Spleen (tissue), 11 donors: ENCODE measurements around the gene SH3GLB2. TPM values are rescaled to one million over a fixed set of nuclear protein-coding genes. Genes with fewer than 3 reads are reported as not detected.

Experiments
- DNase-seq: peaks from one replicate; pipeline ENCODE4 v3.0.0-alpha.2; 2020
- H3K27ac ChIP-seq, 8 donors: fragments of 200-600 bp; sonication (generic) in 7 of 8; 1 replicate in 4 of 8; 2 replicates in 4 of 8; pipeline versions ENCODE4 v1.5.0 to v1.8.0; 2016 to 2021; ENCODE audit warnings: inconsistent platforms in 4 of 8, mild to moderate bottlenecking in 4 of 8, moderate library complexity in 1 of 8
- H3K27me3 ChIP-seq, 7 donors: fragments of 200-600 bp; sonication (generic) in 6 of 7; replicated peaks in 1 of 7; 1 replicate in 4 of 7; 2 replicates in 3 of 7; pipeline versions ENCODE4 v1.5.0 to v1.8.0; 2016 to 2021; ENCODE audit warnings: inconsistent platforms in 3 of 7, mild to moderate bottlenecking in 1 of 7
- H3K36me3 ChIP-seq, 6 donors: fragments of 200-600 bp; sonication (generic) in 5 of 6; 1 replicate in 4 of 6; 2 replicates in 2 of 6; pipeline versions ENCODE4 v1.5.0 to v1.8.0; 2016 to 2021; ENCODE audit warnings: inconsistent platforms in 2 of 6
- H3K4me1 ChIP-seq, 6 donors: fragments of 200-600 bp; sonication (generic) in 5 of 6; 1 replicate in 3 of 6; 2 replicates in 3 of 6; pipeline versions ENCODE4 v1.5.0 to v1.8.0; 2016 to 2021; ENCODE audit warnings: inconsistent platforms in 3 of 6
- H3K4me3 ChIP-seq, 8 donors: fragments of 200-600 bp; sonication (generic) in 7 of 8; 1 replicate in 4 of 8; 2 replicates in 4 of 8; pipeline versions ENCODE4 v1.5.0 to v1.8.0; 2016 to 2021; ENCODE audit warnings: inconsistent platforms in 4 of 8, mild to moderate bottlenecking in 4 of 8, moderate library complexity in 2 of 8
- H3K9me3 ChIP-seq, 8 donors: fragments of 200-600 bp; sonication (generic) in 7 of 8; 1 replicate in 4 of 8; 2 replicates in 4 of 8; pipeline versions ENCODE4 v1.5.0 to v1.8.0; 2016 to 2021; ENCODE audit warnings: inconsistent platforms in 4 of 8
- CTCF ChIP-seq, 11 experiments: fragments of 200-600 bp in 7 of 11; fragments of 450-650 bp in 4 of 11; sonication (generic) in 4 of 11; IDR thresholded peaks in 8 of 11; conservative IDR thresholded peaks in 3 of 11; 1 replicate in 7 of 11; 2 replicates in 4 of 11; pipeline versions ENCODE4 v1.4.0 to v1.8.0; 2016 to 2021; ENCODE audit warnings: antibody characterized with exemption in 11 of 11, inconsistent platforms in 4 of 11, mild to moderate bottlenecking in 1 of 11
- POLR2A ChIP-seq, 3 donors: fragments of 450-650 bp; IDR thresholded peaks; one replicate each; pipeline ENCODE4 v1.5.1; 2017; ENCODE audit warnings: antibody characterized with exemption in 3 of 3, mild to moderate bottlenecking in 1 of 3
- POLR2AphosphoS5 ChIP-seq, 3 donors: sonication (generic); formaldehyde crosslinking; IDR thresholded peaks; one replicate each; pipeline ENCODE4 v1.5.1; 2017; ENCODE audit warnings: antibody characterized with exemption in 3 of 3
- WGBS, 5 donors: extraction: QIAGEN DNeasy Blood & Tissue Kit in 3 of 5; methylation state at CpG; one replicate each; pipeline versions ENCODE4 v1.1.5 to v1.1.7; 2013 to 2018; 5-methylcytosine and 5-hydroxymethylcytosine counted together
- intact Hi-C: fragments of 100-400 bp; cut with DNase I; formaldehyde crosslinking; loops from one replicate; pipeline ENCODE4 v1.15.0; 2023; ENCODE audit warnings: low total_unique reads
- polyA plus RNA-seq, 3 donors: library from polyadenylated mRNA; stranded (reverse); fragments of 200-250 nt; gene quantifications; one replicate each; pipeline ENCODE4 v1.2.1, GENCODE V29; 2013
- total RNA-seq, 7 donors: library from RNA; depleted of rRNA in 3 of 7; stranded (reverse); fragments of >200 nt in 3 of 7; fragmentation: NEBNext Ultra II Directional in 4 of 7; extraction: Animal tissue kit (Norgen Biotek cat#: 25700) in 4 of 7; gene quantifications; one replicate each; pipeline versions ENCODE4 v1.1.0 to v1.2.1, GENCODE V29; 2016 to 2021
- donor health status: healthy with polysubstance abuse.
- donor health status: DM: no; HTN: no; CAD: no; lungs with moderate emphysema.
- donor health status: DM: no; HTN: no; CAD: no.
- donor health status: Bipolar disorder and iron deficiency.
- donor health status: healthy.
- donor health status: DM: no; HTN: no; CAD: no.
- donor health status: DM: yes; HTN: yes; CAD: no.

Gene SH3GLB2
- total and polyA plus RNA-seq, 10 donors = 53.3 to 109 (median 76.5) TPM

DNA sequence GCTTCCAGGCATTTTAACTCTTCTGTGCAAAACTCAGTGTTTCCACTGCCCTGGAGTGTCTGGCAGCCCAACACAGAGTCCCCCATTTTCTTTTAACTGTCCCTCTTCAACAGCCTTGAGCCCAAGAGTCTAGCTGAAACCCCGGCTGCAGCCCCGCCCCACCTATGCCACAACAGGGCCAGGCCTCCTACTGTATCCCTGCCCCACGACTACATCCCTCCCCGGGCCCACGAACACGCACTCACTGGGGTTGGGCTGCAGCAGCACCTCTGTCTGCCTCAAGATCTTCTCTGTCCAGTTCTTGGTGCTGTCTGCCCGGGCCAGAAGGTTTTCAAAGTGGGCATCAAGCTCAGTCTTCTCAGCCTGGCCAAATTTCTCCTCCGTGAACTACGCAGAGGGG is 6.1 kb downstream of the SH3GLB2 start:
- Histone ChIP-seq H3K27me3 (no peaks in the 10 kb centered on the region), H3K4me3 (no peak overlapping the region), H3K9me3 (no peaks in the 10 kb centered on the region), H3K27ac (peak overlapping the region in 2 of 8 donors; percentile 73 to 81), H3K4me1 (peaks cover 10 to 58% (median 37%) of the 10 kb centered on the region in 6 donors), H3K36me3 (peaks cover 0 to 41% (median 9%) of the 10 kb centered on the region in 6 donors)
- intact Hi-C loops = no loop called here
- no peak for TF ChIP-seq CTCF (IDR thresholded peaks at IDR 0.05 in 8 of 11, conservative IDR thresholded peaks at IDR 0.05 in 3 of 11)
- WGBS, 5 donors = 87 to 90% (median 88%) methylated on average over 9 of the region's 9 CpGs
- no peak for DNase-seq

DNA sequence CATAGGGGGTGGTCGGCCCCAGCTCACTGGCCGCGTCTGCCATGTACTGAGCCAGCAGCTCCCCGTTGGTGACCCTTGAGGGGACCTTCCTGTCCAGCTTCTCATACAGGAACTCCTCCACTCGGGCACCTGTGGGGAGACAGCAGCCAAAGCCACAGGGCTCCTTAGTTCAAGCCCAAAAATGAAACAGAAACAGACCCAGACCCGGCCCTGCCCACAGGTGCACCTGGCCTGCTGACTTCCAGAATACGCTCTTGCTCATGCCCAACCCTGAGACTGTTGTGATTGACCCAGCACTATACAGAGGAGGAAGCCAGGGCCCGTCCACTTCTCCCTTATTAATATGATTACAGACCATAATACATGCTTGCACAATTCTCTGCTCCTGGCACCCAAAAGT is 7.0 kb downstream of the SH3GLB2 start:
- Histone ChIP-seq H3K4me1 (peaks cover 2 to 48% (median 27%) of the 10 kb centered on the region in 6 donors), H3K36me3 (peaks cover 0 to 45% (median 9%) of the 10 kb centered on the region in 6 donors), H3K27me3 (no peaks in the 10 kb centered on the region), H3K27ac (peak overlapping the region in 6 of 8 donors; percentile 51 to 81 (median 70)), H3K9me3 (no peaks in the 10 kb centered on the region), H3K4me3 (peak overlapping the region in 1 of 8 donors; percentile 31)
- intact Hi-C loops = no loop called here
- WGBS, 5 donors = 42 to 52% (median 44%) methylated on average over 8 of the region's 8 CpGs
- TF ChIP-seq POLR2AphosphoS5 (IDR thresholded peaks at IDR 0.05) = peak; percentile 16 to 52 (median 31)
- TF ChIP-seq CTCF (IDR thresholded peaks at IDR 0.05 in 8 of 11, conservative IDR thresholded peaks at IDR 0.05 in 3 of 11) = no peak
- peak; percentile 82 for DNase-seq

DNA sequence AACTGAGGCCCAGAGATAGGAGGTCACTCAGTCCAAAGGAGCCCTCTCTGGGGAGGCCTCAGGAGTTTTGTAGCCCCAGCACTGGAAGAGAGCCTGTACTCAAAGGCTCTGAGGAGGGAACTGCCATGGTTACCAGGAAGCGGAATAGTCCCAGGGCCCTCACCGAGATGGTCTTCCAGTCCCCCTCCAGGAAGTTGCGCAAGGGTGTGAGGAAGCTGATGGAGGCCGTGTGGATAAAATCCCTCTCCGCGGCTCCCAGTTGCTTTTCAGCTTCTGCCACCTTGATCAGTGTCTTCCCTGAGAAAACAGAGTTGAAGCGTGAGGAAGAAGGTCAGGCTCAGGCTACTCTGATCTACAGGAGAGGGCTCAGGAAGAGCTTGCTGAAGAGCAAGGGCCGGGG is 13.5 kb downstream of the SH3GLB2 start:
- TF ChIP-seq CTCF (IDR thresholded peaks at IDR 0.05 in 8 of 11, conservative IDR thresholded peaks at IDR 0.05 in 3 of 11) (no peak), POLR2AphosphoS5 (IDR thresholded peaks at IDR 0.05) (no peak), POLR2A (IDR thresholded peaks at IDR 0.05) (no peak)
- Histone ChIP-seq H3K27me3 (no peaks in the 10 kb centered on the region), H3K4me3 (no peak overlapping the region), H3K27ac (no peak overlapping the region), H3K9me3 (no peaks in the 10 kb centered on the region), H3K4me1 (no peaks in the 10 kb centered on the region), H3K36me3 (peaks cover 0 to 95% (median 66%) of the 10 kb centered on the region in 6 donors)
- 59 to 84% (median 80%) methylated on average over 6 to 8 of the region's 8 CpGs for WGBS, 5 donors
- DNase-seq = no peak
- intact Hi-C loops = no loop called here

GRCh38 chr9:129014124-129014523 is 14.0 kb downstream of the SH3GLB2 start:
- peaks cover 0 to 95% (median 68%) of the 10 kb centered on the region in 6 donors for H3K36me3 ChIP-seq
- H3K9me3 ChIP-seq = no peaks in the 10 kb centered on the region
- 90 to 98% (median 96%) methylated on average over 7 to 11 of the region's 11 CpGs for WGBS, 5 donors
- H3K4me1 ChIP-seq = no peaks in the 10 kb centered on the region
- intact Hi-C loops = no loop called here
- H3K27me3 ChIP-seq = no peaks in the 10 kb centered on the region
- TF ChIP-seq POLR2A (IDR thresholded peaks at IDR 0.05) (no peak), POLR2AphosphoS5 (IDR thresholded peaks at IDR 0.05) (peak in 1 of 3 donors; percentile 11)
- H3K27ac ChIP-seq = no peak overlapping the region
- no peak for DNase-seq
- H3K4me3 ChIP-seq = no peak overlapping the region

GRCh38 chr9:129013674-129014073 is 14.5 kb downstream of the SH3GLB2 start:
- TF ChIP-seq POLR2AphosphoS5 (IDR thresholded peaks at IDR 0.05) (no peak), CTCF (IDR thresholded peaks at IDR 0.05 in 8 of 11, conservative IDR thresholded peaks at IDR 0.05 in 3 of 11) (no peak), POLR2A (IDR thresholded peaks at IDR 0.05) (no peak)
- H3K27me3 ChIP-seq = no peaks in the 10 kb centered on the region
- H3K27ac ChIP-seq = no peak overlapping the region
- DNase-seq = no peak
- H3K36me3 ChIP-seq = peaks cover 0 to 95% (median 71%) of the 10 kb centered on the region in 6 donors
- intact Hi-C loops = no loop called here
- H3K9me3 ChIP-seq = no peaks in the 10 kb centered on the region
- no peak overlapping the region for H3K4me3 ChIP-seq
- WGBS, 5 donors = 91 to 97% (median 96%) methylated on average over 4 to 11 of the region's 11 CpGs
- no peaks in the 10 kb centered on the region for H3K4me1 ChIP-seq
